IMR-90 (cell line): ENCODE measurements around the gene EFNB2. TPM values are rescaled to one million over a fixed set of nuclear protein-coding genes. Genes with fewer than 3 reads are reported as not detected.

Source experiments
- ATAC-seq: fragments of 200-7000 bp; cut with Tn5 transposase; 2 replicates; pipeline ENCODE4 v1.9.1; 2020; ENCODE audit warnings: low read depth, mild to moderate bottlenecking, moderate library complexity
- BruUV-seq: library from RNA; stranded (reverse); fragments of 400-500 nt; replicated peaks from 2 replicates; lab custom pipeline; 2021; lab: Mats Ljungman, UMichigan
- CTCF ChIA-PET: fragments of 300-600 bp; formaldehyde crosslinking; extraction: SDS; loops from one replicate; lab custom pipeline; 2021; ENCODE audit warnings: antibody characterized with exemption; lab: Yijun Ruan, JAX
- POLR2A ChIA-PET: fragments of 300-600 bp; sonication (Branson Sonifier 250); formaldehyde crosslinking; loops from one replicate; lab custom pipeline; 2022; ENCODE audit warnings: antibody characterized with exemption; ENCODE audit not compliant: unreplicated experiment; lab: Charles Lee
- DNase-seq: peaks from one replicate; pipeline ENCODE4 v3.0.0; 2013
- H2AFZ ChIP-seq: replicated peaks from 2 replicates; pipeline ENCODE3; 2013; ENCODE audit warnings: low read length, mild to moderate bottlenecking; ENCODE audit not compliant: poor library complexity
- H2AK5ac ChIP-seq: 2 replicates; pipeline ENCODE4 v1.6.1; 2013; ENCODE audit warnings: low read depth, low read length, inconsistent platforms
- H2AK9ac ChIP-seq: replicated peaks from 2 replicates; pipeline ENCODE3; 2013; ENCODE audit warnings: mild to moderate bottlenecking, low read depth, low read length, moderate library complexity; ENCODE audit not compliant: poor library complexity
- H2BK120ac ChIP-seq: 2 replicates; pipeline ENCODE4 v1.6.1; 2013; ENCODE audit warnings: low read depth, low read length, inconsistent platforms
- H2BK15ac ChIP-seq: 3 replicates; pipeline ENCODE4 v1.6.1; 2013; ENCODE audit warnings: low read depth, low read length, inconsistent platforms
- H2BK20ac ChIP-seq: 2 replicates; pipeline ENCODE4 v1.6.1; 2013; ENCODE audit warnings: low read depth, mild to moderate bottlenecking, inconsistent platforms, low read length, moderate library complexity
- H2BK5ac ChIP-seq: 2 replicates; pipeline ENCODE4 v1.6.1; 2013; ENCODE audit warnings: mild to moderate bottlenecking, low read depth, low read length, inconsistent platforms; ENCODE audit not compliant: poor library complexity, severe bottlenecking
- H3K14ac ChIP-seq: replicated peaks from 2 replicates; pipeline ENCODE4 v1.6.1; 2013; ENCODE audit warnings: low read depth, low read length, inconsistent platforms
- H3K18ac ChIP-seq: 2 replicates; pipeline ENCODE4 v1.6.1; 2013; ENCODE audit warnings: low read depth, low read length, control low read depth
- H3K23ac ChIP-seq: 2 replicates; pipeline ENCODE4 v1.6.1; 2013; ENCODE audit warnings: low read depth, low read length, inconsistent platforms
- H3K27ac ChIP-seq: 2 replicates; pipeline ENCODE4 v1.5.1; 2013; ENCODE audit warnings: mild to moderate bottlenecking, control low read depth, low read length; ENCODE audit not compliant: insufficient read depth
- H3K27me3 ChIP-seq: 2 replicates; pipeline ENCODE4 v1.6.1; 2013; ENCODE audit warnings: low read length; ENCODE audit not compliant: control insufficient read depth, insufficient read depth
- H3K36me3 ChIP-seq: 2 replicates; pipeline ENCODE4 v1.6.1; 2013; ENCODE audit warnings: low read length, mixed read lengths; ENCODE audit not compliant: control insufficient read depth, insufficient read depth
- H3K4ac ChIP-seq: 2 replicates; pipeline ENCODE4 v1.6.1; 2013; ENCODE audit warnings: low read depth, low read length, inconsistent platforms
- H3K4me1 ChIP-seq: 2 replicates; pipeline ENCODE4 v1.6.1; 2013; ENCODE audit warnings: low read length, mixed read lengths; ENCODE audit not compliant: control insufficient read depth, insufficient read depth
- H3K4me2 ChIP-seq: 2 replicates; pipeline ENCODE4 v1.6.1; 2013; ENCODE audit warnings: low read depth, mild to moderate bottlenecking, control low read depth, low read length, moderate library complexity
- H3K4me3 ChIP-seq: 2 replicates; pipeline ENCODE4 v1.5.1; 2013; ENCODE audit warnings: low read depth, mild to moderate bottlenecking, control low read depth, low read length, moderate library complexity; ENCODE audit not compliant: insufficient read depth
- H3K56ac ChIP-seq: 2 replicates; pipeline ENCODE4 v1.6.1; 2013; ENCODE audit warnings: low read length, inconsistent platforms; ENCODE audit not compliant: insufficient read depth; ENCODE audit errors: extremely low read depth
- H3K79me1 ChIP-seq, 2 experiments: 2 replicates each; pipeline ENCODE4 v1.6.1; 2013; ENCODE audit warnings: low read length in 2 of 2, inconsistent platforms in 1 of 2, low read depth in 1 of 2
- H3K9ac ChIP-seq: 2 replicates; pipeline ENCODE4 v1.6.1; 2013; ENCODE audit warnings: low read depth, low read length, control low read depth
- H3K9me1 ChIP-seq: 2 replicates; pipeline ENCODE4 v1.6.1; 2013; ENCODE audit warnings: low read length, inconsistent platforms; ENCODE audit not compliant: insufficient read depth
- H3K9me3 ChIP-seq: 2 replicates; pipeline ENCODE4 v1.6.1; 2013; ENCODE audit warnings: low read length; ENCODE audit not compliant: control insufficient read depth, insufficient read depth
- H4K20me1 ChIP-seq: 2 replicates; pipeline ENCODE4 v1.6.1; 2013; ENCODE audit warnings: low read length, inconsistent platforms; ENCODE audit not compliant: insufficient read depth
- H4K5ac ChIP-seq: 2 replicates; pipeline ENCODE4 v1.6.1; 2013; ENCODE audit warnings: mild to moderate bottlenecking, low read depth, low read length, control low read depth
- H4K8ac ChIP-seq, 2 experiments: 2 replicates each; pipeline ENCODE4 v1.6.1; 2013; ENCODE audit warnings: low read depth in 2 of 2, low read length in 2 of 2, control low read depth in 1 of 2, inconsistent platforms in 1 of 2
- H4K91ac ChIP-seq: 2 replicates; pipeline ENCODE4 v1.6.1; 2013; ENCODE audit warnings: low read depth, low read length, inconsistent platforms; ENCODE audit not compliant: insufficient read depth
- BHLHE40 ChIP-seq: fragments of 150-350 bp; IDR thresholded peaks from 2 replicates; pipeline ENCODE4 v1.6.1; 2016; ENCODE audit warnings: mild to moderate bottlenecking, low read depth, low read length
- CEBPB ChIP-seq: IDR thresholded peaks from 2 replicates; pipeline ENCODE4 v1.6.1; 2012; ENCODE audit warnings: low read depth, low read length, improper control_type of control experiment
- CHD1 ChIP-seq: IDR thresholded peaks from 2 replicates; pipeline ENCODE4 v1.6.1; 2012; ENCODE audit warnings: low read depth, low read length, improper control_type of control experiment
- CTCF ChIP-seq: conservative IDR thresholded peaks from 2 replicates; pipeline ENCODE4 v1.5.1; 2012; ENCODE audit warnings: mild to moderate bottlenecking, low read depth, low read length, improper control_type of control experiment
- FOS ChIP-seq: fragments of 150-350 bp; IDR thresholded peaks from 2 replicates; pipeline ENCODE4 v1.6.1; 2016; ENCODE audit warnings: low read depth, low read length
- MAFK ChIP-seq: IDR thresholded peaks from 2 replicates; pipeline ENCODE4 v1.6.1; 2012; ENCODE audit warnings: low read depth, low read length, improper control_type of control experiment
- MAZ ChIP-seq: IDR thresholded peaks from 2 replicates; pipeline ENCODE4 v1.6.1; 2012; ENCODE audit warnings: low read depth, mild to moderate bottlenecking, low read length, improper control_type of control experiment, moderate library complexity, borderline replicate concordance
- MXI1 ChIP-seq: IDR thresholded peaks from 2 replicates; pipeline ENCODE4 v1.6.1; 2012; ENCODE audit warnings: low read depth, mild to moderate bottlenecking, low read length, moderate library complexity, borderline replicate concordance
- NFE2L2 ChIP-seq: fragments of 150-350 bp; IDR thresholded peaks from 2 replicates; pipeline ENCODE4 v1.6.1; 2016; ENCODE audit warnings: low read depth, mild to moderate bottlenecking, low read length
- POLR2A ChIP-seq: IDR thresholded peaks from 2 replicates; pipeline ENCODE4 v1.6.1; 2012; ENCODE audit warnings: mild to moderate bottlenecking, low read depth, low read length
- RAD21 ChIP-seq: IDR thresholded peaks from 2 replicates; pipeline ENCODE4 v1.6.1; 2012; ENCODE audit warnings: low read length, improper control_type of control experiment
- RCOR1 ChIP-seq: IDR thresholded peaks from 2 replicates; pipeline ENCODE4 v1.6.1; 2012; ENCODE audit warnings: mild to moderate bottlenecking, low read length, improper control_type of control experiment; ENCODE audit not compliant: insufficient replicate concordance
- RFX5 ChIP-seq: IDR thresholded peaks from 2 replicates; pipeline ENCODE4 v1.8.0; 2012; ENCODE audit warnings: low read depth, mild to moderate bottlenecking, low read length, moderate library complexity
- SMC3 ChIP-seq: fragments of 150-350 bp; IDR thresholded peaks from 2 replicates; pipeline ENCODE4 v1.6.1; 2016; ENCODE audit warnings: low read depth, mild to moderate bottlenecking, antibody characterized with exemption, low read length, moderate library complexity
- USF2 ChIP-seq: fragments of 150-350 bp; IDR thresholded peaks from 2 replicates; pipeline ENCODE4 v1.6.1; 2017; ENCODE audit warnings: mild to moderate bottlenecking, antibody characterized with exemption, low read length, low read depth
- WGBS, 2 experiments: methylation state at CpG; one replicate each; pipeline versions ENCODE4 v1.1.5 to v1.1.7; 2013; ENCODE audit warnings: missing lambda C conversion rate in 2 of 2; ENCODE audit not compliant: insufficient read length in 1 of 2; ENCODE audit errors: extremely low coverage in 2 of 2; 5-methylcytosine and 5-hydroxymethylcytosine counted together
- dilution Hi-C: fragments of 300-500 bp; cut with HindIII; formaldehyde crosslinking; loops from one replicate; pipeline ENCODE4 v1.14.3; 2018; ENCODE audit warnings: low sequenced_read_pairs; ENCODE audit not compliant: unreplicated experiment
- in situ Hi-C: fragments of 300-500 bp; cut with MboI; formaldehyde crosslinking; loops from 3 replicates; pipeline ENCODE4 v1.14.3; 2019; ENCODE audit warnings: low sequenced_read_pairs, inconsistent platforms, mixed read lengths
- intact Hi-C: fragments of 100-400 bp; cut with micrococcal nuclease; formaldehyde crosslinking; loops from 2 replicates; pipeline ENCODE4 v1.10.0; 2022
- polyA plus RNA-seq, 3 experiments: library from polyadenylated mRNA; depleted of rRNA; stranded (reverse); fragments of >200 nt; gene quantifications; 2 replicates each; pipeline ENCODE4 v1.2.3, GENCODE V29; 2012; ENCODE audit warnings: low replicate concordance in 1 of 3
- total RNA-seq: library from RNA; depleted of rRNA; stranded (reverse); fragments of >200 nt; gene quantifications from 2 replicates; pipeline ENCODE4 v1.2.3, GENCODE V29; 2012
- TF ChIP-seq, protein P1 (sequence below): fragments of 150-350 bp; IDR thresholded peaks from 2 replicates; pipeline ENCODE4 v1.6.1; 2016; ENCODE audit warnings: low read depth, mild to moderate bottlenecking, low read length, moderate library complexity, borderline replicate concordance

The EFNB2 gene
- total and polyA plus RNA-seq, 2 of the 4 experiments (the other 2 are of a cell fraction): 5.4 to 6.0 TPM

DNA sequence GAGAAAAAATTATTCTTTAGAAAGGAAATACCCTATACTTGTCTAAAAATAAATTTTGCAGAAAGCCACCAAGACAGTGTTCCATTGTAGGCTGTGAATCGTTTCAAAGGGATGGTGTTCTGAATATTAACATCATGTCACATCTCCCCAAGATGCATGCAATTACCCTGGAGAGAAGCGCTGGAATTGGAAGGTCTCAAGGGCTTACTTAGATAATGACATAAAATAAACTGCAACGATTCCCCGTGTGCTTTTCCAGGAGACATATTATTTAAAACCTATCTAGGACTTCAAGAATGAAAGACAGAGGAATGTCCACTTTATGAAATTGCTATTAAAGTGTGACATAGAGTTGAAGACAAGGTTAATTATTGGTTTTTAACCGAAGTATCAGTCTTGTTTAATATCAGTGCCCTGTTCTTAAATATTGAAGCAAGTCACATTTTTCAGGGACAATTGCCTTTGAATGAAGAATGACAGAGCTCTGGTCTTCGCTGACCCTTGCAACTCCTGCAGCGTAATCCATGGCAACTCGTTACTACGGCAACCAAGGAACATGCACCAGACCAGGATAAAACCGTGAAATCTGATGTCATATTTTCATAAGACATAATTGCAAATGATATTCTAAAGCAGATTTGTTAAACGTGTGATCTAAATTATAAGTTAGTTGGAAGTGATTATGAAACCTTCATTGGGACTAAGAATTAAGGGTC is 91.7 kb downstream of the EFNB2 start:
- Histone ChIP-seq H3K4me3 (no peak overlapping the region), H2AK5ac (no peak overlapping the region), H4K8ac (no peak overlapping the region), H4K91ac (no peak overlapping the region), H4K5ac (no peak overlapping the region), H3K56ac (no peak overlapping the region), H3K23ac (no peak overlapping the region), H3K4ac (no peak overlapping the region), H4K20me1 (no peaks in the 10 kb centered on the region), H3K27ac (no peak overlapping the region), H3K79me1 (no peaks in the 10 kb centered on the region), H3K27me3 (no peaks in the 10 kb centered on the region; the same call in 1 of the 2 replicates), H3K36me3 (no peaks in the 10 kb centered on the region), H3K9me3 (no peaks in the 10 kb centered on the region), H2BK120ac (no peak overlapping the region), H3K9me1 (no peaks in the 10 kb centered on the region), H2AFZ (no peak overlapping the region), H2BK15ac (no peak overlapping the region), H2BK20ac (no peak overlapping the region), H3K14ac (no peak overlapping the region), H3K4me2 (no peak overlapping the region), H2AK9ac (no peak overlapping the region), H3K18ac (no peak overlapping the region), H3K9ac (no peak overlapping the region), H2BK5ac (no peak overlapping the region), H3K4me1 (no peaks in the 10 kb centered on the region; the same call in 1 of the 2 replicates)
- in situ Hi-C loops: no loop called here
- intact Hi-C loops: no loop called here
- dilution Hi-C loops: no loop called here
- no CpG with 5 or more reads among the region's 11 CpGs for WGBS, 2 experiments
- ATAC-seq (no peak), DNase-seq (no peak)
- no TSS peak for BruUV-seq
- no peak for TF ChIP-seq RFX5
- no peak for TF ChIP-seq MAFK
- TF ChIP-seq RCOR1: no peak
- TF ChIP-seq POLR2A: no peak
- no peak for TF ChIP-seq FOS
- TF ChIP-seq SMC3: no peak
- no peak for TF ChIP-seq CHD1
- TF ChIP-seq CTCF: no peak
- TF ChIP-seq CEBPB: no peak
- no peak for TF ChIP-seq MAZ
- no peak for TF ChIP-seq MXI1
- TF ChIP-seq BHLHE40: no peak
- no peak for TF ChIP-seq RAD21
- no peak for TF ChIP-seq USF2
- TF ChIP-seq NFE2L2: no peak
- TF ChIP-seq, protein P1, sequence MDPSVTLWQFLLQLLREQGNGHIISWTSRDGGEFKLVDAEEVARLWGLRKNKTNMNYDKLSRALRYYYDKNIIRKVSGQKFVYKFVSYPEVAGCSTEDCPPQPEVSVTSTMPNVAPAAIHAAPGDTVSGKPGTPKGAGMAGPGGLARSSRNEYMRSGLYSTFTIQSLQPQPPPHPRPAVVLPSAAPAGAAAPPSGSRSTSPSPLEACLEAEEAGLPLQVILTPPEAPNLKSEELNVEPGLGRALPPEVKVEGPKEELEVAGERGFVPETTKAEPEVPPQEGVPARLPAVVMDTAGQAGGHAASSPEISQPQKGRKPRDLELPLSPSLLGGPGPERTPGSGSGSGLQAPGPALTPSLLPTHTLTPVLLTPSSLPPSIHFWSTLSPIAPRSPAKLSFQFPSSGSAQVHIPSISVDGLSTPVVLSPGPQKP: no peak
- CTCF ChIA-PET: no interaction called here
- POLR2A ChIA-PET: no interaction called here
